Activated B cell treated with CpG ODN at 0.5 μM for 24 hours (primary cell): Measurements from ENCODE around the gene OTX1. TPM values are rescaled to one million over a fixed set of nuclear protein-coding genes. Genes with fewer than 3 reads are reported as not detected.

Experiments
- ATAC-seq: fragments of 200-7000 bp; cut with Tn5 transposase; one replicate; pipeline ENCODE4 v1.10.0; 2021; ENCODE audit warnings: low read depth, mild to moderate bottlenecking, moderate library complexity
- CTCF ChIA-PET: fragments of 350-600 bp; sonication (Branson Sonifier 250); formaldehyde crosslinking; loops from one replicate; lab custom pipeline; 2021; ENCODE audit warnings: antibody characterized with exemption; lab: Charles Lee
- POLR2A ChIA-PET: fragments of 350-600 bp; sonication (Branson Sonifier 250); formaldehyde crosslinking; loops from one replicate; lab custom pipeline; 2021; ENCODE audit warnings: antibody characterized with exemption; lab: Charles Lee
- DNase-seq: peaks from one replicate; pipeline ENCODE4 v3.0.0; 2022
- H3K27ac Mint-ChIP-seq: one replicate; pipeline ENCODE4 v1.8.0; 2020; ENCODE audit warnings: mixed read lengths
- H3K27me3 Mint-ChIP-seq: one replicate; pipeline ENCODE4 v1.8.0; 2021; ENCODE audit warnings: mixed read lengths
- H3K36me3 Mint-ChIP-seq: one replicate; pipeline ENCODE4 v1.8.0; 2021; ENCODE audit warnings: low read depth, mixed read lengths
- H3K4me1 Mint-ChIP-seq: one replicate; pipeline ENCODE4 v1.8.0; 2021; ENCODE audit warnings: mixed read lengths
- H3K4me3 Mint-ChIP-seq: one replicate; pipeline ENCODE4 v1.8.0; 2020; ENCODE audit warnings: mild to moderate bottlenecking, mixed read lengths
- H3K9me3 Mint-ChIP-seq: one replicate; pipeline ENCODE4 v1.8.0; 2020; ENCODE audit warnings: mixed read lengths
- CTCF ChIP-seq: fragments of 200-600 bp; IDR thresholded peaks from one replicate; pipeline ENCODE4 v1.8.0; 2022; ENCODE audit warnings: antibody characterized with exemption, mild to moderate bottlenecking
- intact Hi-C: fragments of 100-400 bp; cut with micrococcal nuclease; formaldehyde crosslinking; loops from one replicate; pipeline ENCODE4 v1.15.1; 2024
- total RNA-seq: library from RNA; stranded (reverse); gene quantifications from 2 replicates; pipeline ENCODE4 v1.2.3, GENCODE V29; 2022

The OTX1 gene
- total RNA-seq, 1 donor from 2014 or later: not detected

GRCh38 chr2:63049211-63049969, 1.2 kb upstream of the OTX1 start:
- Mint-ChIP-seq H3K4me1 (peaks cover 64% of the 10 kb centered on the region), H3K36me3 (peaks cover 7% of the 10 kb centered on the region), H3K4me3 (peak overlapping the region; percentile 87), H3K9me3 (no peaks in the 10 kb centered on the region), H3K27ac (no peak overlapping the region), H3K27me3 (peaks cover 74% of the 10 kb centered on the region)
- no peak for ATAC-seq
- POLR2A ChIA-PET: interaction anchor here (0.9 kb wide), 1 partner anchor 11 kb away, joined by 3 read pairs; no protein-coding TSS in a partner anchor
- TF ChIP-seq CTCF: no peak
- intact Hi-C loops: loop anchor here (5.0 kb wide), 1 partner anchor 342 kb away; the partner anchor contains the start of gene EHBP1
- CTCF ChIA-PET: no interaction called here
- peak; percentile 21 for DNase-seq

- Mint-ChIP-seq H3K36me3 (peaks cover 7% of the 10 kb centered on the region), H3K27ac (no peak overlapping the region), H3K4me1 (peaks cover 70% of the 10 kb centered on the region), H3K4me3 (peak overlapping the region; percentile 87), H3K9me3 (no peaks in the 10 kb centered on the region), H3K27me3 (peaks cover 76% of the 10 kb centered on the region)
- no peak for ATAC-seq
- ChIA-PET POLR2A (interaction anchor here (0.9 kb wide), 1 partner anchor 10 kb away, joined by 3 read pairs; no protein-coding TSS in a partner anchor), CTCF (no interaction called here)
- no peak for TF ChIP-seq CTCF
- intact Hi-C loops: loop anchor here (1.0 to 5.0 kb wide), 3 partner anchors 8 to 791 kb away; partner anchors contain the start of genes EHBP1 and UGP2
- peak; percentile 45 for DNase-seq
Observed at GRCh38 chr2:63049970-63050333, 678 bp upstream of the OTX1 start.

GRCh38 chr2:63051042-63051794, 588 bp downstream of the OTX1 start:
- POLR2A ChIA-PET: interaction anchor here (0.7 kb wide), 1 partner anchor 273 kb away, joined by 3 read pairs; no protein-coding TSS in a partner anchor
- CTCF ChIA-PET: no interaction called here
- peaks cover 82% of the 10 kb centered on the region for H3K4me1 Mint-ChIP-seq
- H3K9me3 Mint-ChIP-seq: no peaks in the 10 kb centered on the region
- TF ChIP-seq CTCF: no peak
- H3K27me3 Mint-ChIP-seq: peaks cover 75% of the 10 kb centered on the region
- ATAC-seq: no peak
- H3K36me3 Mint-ChIP-seq: no peaks in the 10 kb centered on the region
- intact Hi-C loops: no loop called here
- no peak overlapping the region for H3K27ac Mint-ChIP-seq
- peak overlapping the region; percentile 83 for H3K4me3 Mint-ChIP-seq
- peak; percentile 37 for DNase-seq

- TF ChIP-seq CTCF: no peak
- Mint-ChIP-seq H3K4me3 (peak overlapping the region; percentile 83), H3K9me3 (no peaks in the 10 kb centered on the region), H3K27ac (no peak overlapping the region), H3K4me1 (peaks cover 85% of the 10 kb centered on the region), H3K27me3 (peaks cover 75% of the 10 kb centered on the region), H3K36me3 (no peaks in the 10 kb centered on the region)
- intact Hi-C loops: no loop called here
- peak; percentile 22 for DNase-seq
- CTCF ChIA-PET: no interaction called here
- ATAC-seq: no peak
- POLR2A ChIA-PET: no interaction called here
Observed at GRCh38 chr2:63051795-63052333, 1.2 kb downstream of the OTX1 start.
